B cell (primary cell): ENCODE results near the gene UBE2F.

Source experiments
- CTCF ChIP-seq: fragments of 200-600 bp; IDR thresholded peaks from one replicate; pipeline ENCODE4 v1.8.0; 2022; ENCODE audit warnings: antibody characterized with exemption, mild to moderate bottlenecking
- EZH2 ChIP-seq: IDR thresholded peaks from 2 replicates; pipeline ENCODE4 v1.6.1; 2012; ENCODE audit warnings: borderline replicate concordance, low read depth, mild to moderate bottlenecking, moderate library complexity, low read length; ENCODE audit not compliant: insufficient read depth, poor library complexity, severe bottlenecking

DNA sequence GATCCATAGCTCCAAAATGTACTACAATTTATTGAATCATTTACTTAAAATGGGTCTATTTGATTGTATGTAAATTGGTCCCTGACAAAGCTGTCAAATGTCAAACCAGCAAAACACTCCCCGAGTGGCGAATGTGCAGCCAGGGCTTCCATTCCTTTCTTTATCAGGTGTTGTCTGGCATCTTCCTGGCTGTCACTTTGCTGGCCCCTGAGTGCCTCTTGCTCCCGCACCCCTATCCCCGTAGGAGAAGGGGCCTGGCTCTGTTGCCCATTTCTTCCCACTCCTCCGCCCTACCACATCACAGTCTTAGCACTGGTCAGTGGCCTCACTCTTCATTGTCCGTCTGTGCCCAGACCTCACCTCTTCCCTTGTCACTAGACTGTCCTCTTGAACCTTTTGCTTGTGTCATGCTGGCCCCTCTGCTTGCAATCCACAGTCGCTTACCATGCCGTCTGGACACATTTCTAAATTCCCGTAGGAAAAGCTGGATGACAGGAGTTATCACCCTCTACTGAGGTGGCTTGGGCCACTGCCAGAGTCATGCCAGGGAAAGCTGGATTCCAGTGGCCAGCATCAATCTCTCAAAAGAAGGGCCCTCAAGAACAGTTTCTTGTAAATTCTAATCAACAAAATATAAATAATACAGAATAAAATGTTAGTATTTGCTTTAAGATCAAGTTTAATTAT is 15.4 kb downstream of the UBE2F start:
- TF ChIP-seq CTCF (no peak), EZH2 (no peak)
